Stimulated activated CD4-positive, alpha-beta T cell treated with anti-CD3 and anti-CD28 coated beads, Interleukin-2, amount 100 ng/mL, for 48 hours (primary cell): ENCODE data around the gene PDGFC.
"Not testable (repeated sequence)": the region's sequence is repeated elsewhere in the genome, so short reads cannot be mapped to it uniquely, and the experiment has no call there.

ENCODE experiments used
- DNase-seq, 2 donors: peaks; one replicate each; pipeline ENCODE4 v3.0.0-alpha.2; 2020

PDGFC gene

DNA sequence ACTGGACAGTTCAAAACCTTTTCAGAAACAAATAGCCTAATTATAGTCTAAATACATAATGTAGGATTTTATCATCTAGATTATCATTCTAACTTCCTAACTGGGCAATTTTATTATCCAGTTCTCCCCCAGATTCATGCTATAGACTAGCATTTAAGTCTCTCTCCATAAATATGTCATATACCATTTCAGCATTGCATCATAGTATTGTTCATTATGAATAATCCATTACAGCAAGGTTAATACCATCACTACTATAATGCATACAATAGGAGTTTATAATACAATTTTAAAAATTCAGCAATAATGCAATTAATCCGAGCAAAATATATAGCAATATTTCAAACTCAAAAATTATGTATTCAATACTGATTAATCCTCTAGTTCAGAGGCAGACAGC is 77.4 kb downstream of the PDGFC start:
- no peak for DNase-seq

GRCh38 chr4:156892805-156893204 is 78.8 kb downstream of the PDGFC start:
- DNase-seq = no peak

- no peak for DNase-seq
These were observed 81.7 kb downstream of the PDGFC start for GRCh38 chr4:156889616-156890594.

DNA sequence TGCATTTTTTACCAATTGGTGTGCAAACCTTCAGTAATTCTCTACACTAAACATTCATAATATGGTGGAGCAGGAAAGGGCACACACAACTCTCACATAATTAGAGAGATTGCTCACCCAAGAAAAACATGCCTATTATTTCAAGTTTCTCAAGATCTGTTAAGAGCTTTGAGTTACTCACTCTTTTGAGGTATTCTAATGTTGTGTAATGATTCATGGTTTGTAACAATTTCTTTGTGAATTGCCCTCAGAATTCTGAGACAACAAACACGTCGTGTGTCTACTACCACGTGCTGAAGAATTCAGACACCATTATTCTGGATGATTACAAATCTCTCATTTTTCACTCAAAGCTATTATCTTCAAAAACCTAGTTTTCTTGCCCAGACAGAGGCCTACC is 82.8 kb downstream of the PDGFC start:
- DNase-seq = no peak

DNA sequence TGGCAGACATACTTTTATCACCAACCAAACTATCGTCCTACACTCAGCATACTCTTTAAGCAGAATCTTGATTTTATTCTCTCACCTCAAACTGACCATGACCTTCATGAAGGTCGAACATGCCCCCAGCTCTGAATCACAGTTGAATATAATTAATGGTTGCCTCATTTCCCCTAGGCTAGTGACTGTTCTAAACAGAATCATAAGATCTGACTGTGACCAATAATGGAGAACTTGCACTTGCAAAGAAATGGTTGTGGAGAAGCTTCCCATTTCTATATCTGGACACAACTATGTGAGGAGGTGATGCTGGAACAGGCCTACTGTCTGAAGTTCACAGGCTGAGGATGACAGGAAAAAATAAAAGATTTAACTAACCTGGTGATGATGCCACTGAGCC is 85.1 kb downstream of the PDGFC start:
- DNase-seq = no peak

- no peak for DNase-seq
These were observed 86.2 kb downstream of the PDGFC start for GRCh38 chr4:156885374-156885773.

DNA sequence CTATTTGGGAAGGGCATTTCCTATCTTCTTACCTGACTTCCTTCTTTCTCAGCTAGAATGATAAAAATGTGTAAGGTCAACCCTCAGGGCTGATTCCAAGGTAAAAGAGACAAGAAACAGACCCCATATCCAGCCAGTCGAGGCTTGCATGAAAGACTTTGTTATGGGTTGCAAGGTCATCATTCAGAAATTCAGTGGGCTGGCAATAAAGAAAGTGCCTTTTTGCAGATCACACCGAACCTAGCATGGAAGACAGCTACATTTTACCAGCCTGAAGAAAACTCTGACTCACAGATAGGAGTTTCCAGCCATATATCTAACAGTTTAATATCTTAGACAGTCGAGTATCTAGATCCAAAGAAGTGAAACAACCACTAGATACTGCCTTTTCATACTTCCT is 87.4 kb downstream of the PDGFC start:
- no peak for DNase-seq

DNA sequence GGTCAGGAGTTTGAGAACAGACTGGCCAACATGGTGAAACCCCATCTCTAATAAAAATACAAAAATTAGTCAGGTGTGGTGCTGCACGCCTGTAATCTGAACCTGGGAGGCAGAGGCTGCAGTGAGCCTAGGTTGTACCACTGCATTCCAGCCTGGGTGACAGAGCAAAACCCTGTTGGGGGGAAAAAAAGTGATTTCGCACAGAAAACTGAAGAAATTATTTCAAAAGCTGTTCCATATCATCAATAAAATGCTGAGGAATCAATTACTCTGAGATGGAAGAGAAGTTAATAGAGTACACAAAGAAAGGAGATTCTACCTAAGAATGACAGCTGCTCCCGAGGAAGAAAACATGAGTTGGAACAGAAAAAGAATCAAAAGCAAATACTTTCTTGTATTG is 95.9 kb downstream of the PDGFC start:
- no peak for DNase-seq

DNA sequence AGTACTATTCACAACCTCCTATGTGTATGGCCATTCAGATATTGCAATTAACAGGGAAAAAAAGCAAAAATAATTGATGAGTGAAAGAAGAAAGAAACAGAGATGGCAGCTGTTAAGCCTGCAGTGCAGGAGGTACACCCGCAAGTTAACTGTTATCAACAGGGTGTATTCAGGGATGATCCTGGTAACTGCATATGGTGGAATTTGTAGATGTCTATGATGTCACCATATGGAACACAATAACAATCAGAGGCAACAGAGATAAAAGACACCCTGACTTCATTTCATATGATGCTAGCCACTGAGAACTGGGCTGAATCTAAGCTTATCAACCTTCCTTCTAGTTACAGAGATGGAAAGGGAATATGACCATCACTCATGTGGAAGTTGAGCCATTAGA is 96.5 kb downstream of the PDGFC start:
- DNase-seq = no peak

DNA sequence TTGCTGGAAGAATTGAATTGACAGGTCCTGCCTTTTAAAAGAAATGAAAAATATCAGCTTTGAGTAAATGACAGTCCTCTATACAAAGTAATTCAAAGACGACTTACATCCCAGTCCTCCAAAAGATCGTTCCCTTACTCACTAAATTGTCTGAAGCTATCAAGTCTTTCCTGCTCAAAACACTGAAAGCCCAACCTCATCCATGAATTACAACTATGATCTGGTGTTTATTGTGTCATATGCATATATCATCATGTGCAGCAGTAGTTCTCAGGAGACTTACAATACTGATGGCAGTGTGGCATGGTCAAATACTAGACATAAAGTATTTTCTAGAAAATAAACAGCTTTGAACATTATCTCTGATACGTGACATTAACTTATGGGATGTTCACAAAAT is 97.8 kb downstream of the PDGFC start:
- DNase-seq = no peak

- DNase-seq = no peak
These were observed 100.7 kb downstream of the PDGFC start for GRCh38 chr4:156870861-156871260.

GRCh38 chr4:156870131-156870530 is 101.5 kb downstream of the PDGFC start:
- DNase-seq = no peak

DNA sequence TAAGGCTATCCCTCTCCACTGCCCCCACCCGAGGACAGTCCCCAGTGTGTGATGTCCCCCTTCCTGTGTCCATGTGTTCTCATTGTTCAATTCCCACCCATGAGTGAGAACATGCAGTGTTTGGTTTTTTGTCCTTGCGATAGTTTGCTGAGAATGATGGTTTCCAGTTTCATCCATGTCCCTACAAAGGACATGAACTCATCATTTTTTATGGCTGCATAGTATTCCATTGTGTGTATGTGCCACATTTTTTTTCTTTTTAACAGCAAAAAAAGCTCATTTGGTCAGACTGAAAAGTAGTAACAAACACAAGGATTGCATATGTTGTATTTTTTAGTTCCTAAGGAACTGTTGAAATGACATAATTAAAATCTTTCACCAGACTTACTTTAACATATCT is 105.5 kb downstream of the PDGFC start:
- not testable (repeated sequence) for DNase-seq

GRCh38 chr4:156865451-156865850 is 106.1 kb downstream of the PDGFC start:
- DNase-seq = no peak

- no peak for DNase-seq
These were observed 113.5 kb downstream of the PDGFC start for GRCh38 chr4:156858071-156858470.

- DNase-seq = no peak
These were observed 132.8 kb downstream of the PDGFC start for GRCh38 chr4:156838761-156839160.

DNA sequence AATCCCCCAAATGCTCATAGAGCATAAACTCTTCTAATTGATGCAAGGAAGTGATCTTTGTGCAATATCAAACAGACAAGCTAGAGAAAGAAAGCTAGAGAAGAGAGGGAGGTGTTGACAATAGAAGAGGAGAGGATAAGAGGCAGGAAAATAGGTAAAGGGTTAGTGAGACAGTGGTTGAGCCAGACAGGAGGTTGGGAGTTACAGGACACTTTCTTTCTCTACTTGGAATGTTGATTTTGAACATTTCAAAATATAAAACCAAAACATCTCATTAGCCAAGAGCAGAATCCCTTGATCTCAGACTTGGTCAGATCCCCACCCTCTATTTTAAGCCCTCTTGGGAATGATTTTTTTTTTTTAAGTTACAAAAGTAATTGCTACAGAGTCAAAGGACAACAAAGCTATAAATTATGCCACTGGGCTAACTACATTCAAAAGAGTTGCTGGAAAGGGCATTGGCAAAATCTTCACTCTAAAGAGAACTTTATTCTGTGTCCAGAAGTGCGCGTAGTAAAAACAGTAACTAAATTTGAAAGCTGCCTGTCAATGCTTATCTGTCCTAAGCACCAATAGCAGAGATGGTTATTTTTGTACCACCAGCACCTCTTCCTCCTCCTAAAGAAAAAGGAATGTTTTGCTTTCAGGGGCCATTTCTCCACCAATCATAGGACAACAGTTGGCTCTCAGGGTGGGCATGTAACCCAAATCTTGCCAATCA is 133.8 kb downstream of the PDGFC start:
- DNase-seq = no peak

DNA sequence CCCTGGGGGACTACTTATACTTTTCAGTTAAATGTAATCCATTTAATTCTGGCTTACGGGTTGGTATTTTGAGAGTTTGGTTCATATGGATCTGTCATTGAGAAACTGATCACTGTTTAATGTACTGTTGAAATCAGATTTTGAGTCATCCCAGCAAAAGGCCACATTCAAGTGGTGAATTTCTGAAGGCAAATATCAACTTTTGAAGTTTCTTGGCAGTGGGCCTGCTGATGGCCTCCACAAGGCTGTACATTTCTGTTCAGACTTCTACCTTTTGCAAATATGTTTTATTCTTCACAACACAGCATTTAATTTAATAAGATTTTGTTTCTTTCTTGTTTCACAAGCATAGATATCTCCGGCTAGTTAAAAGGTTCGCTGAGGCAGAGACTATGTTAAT is 138.7 kb downstream of the PDGFC start:
- DNase-seq = no peak

DNA sequence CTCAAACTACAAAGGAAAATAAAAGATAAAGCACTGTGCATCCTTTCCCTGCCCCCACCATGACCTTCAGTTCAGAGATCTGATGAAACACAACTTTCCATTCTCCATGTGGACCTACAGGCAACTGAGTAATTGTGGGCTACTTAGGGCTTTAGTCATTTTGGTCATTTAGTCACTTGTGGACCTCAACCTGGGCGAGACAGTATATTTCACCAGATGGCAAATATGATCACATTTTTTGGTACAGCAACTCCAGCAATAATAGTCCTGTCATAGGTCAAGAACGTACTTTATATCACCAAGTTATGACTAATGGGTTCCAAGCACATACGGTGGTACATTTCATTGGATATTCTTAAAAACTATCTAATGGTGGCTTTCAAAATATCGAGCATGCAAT is 141.2 kb downstream of the PDGFC start:
- DNase-seq = no peak

GRCh38 chr4:156829201-156829873 is 142.3 kb downstream of the PDGFC start:
- no peak for DNase-seq

DNA sequence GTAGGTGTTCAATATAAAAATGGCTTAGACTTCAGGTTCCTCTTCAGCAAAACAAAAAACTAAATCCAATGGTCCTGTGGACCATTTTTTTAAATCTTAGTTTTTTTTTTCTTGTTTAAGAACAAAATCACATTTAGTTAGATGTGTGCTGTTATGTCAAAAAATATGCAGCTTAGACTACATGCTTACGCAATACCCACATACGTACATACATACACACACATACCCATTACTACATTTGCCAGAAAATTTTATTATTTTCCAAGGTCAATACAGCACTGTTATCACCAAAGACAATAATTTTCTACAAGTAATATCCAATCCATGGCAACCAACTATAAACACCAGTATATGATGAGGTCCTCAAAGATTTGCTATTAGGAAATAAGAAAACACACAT is 144.1 kb downstream of the PDGFC start:
- no peak for DNase-seq

DNA sequence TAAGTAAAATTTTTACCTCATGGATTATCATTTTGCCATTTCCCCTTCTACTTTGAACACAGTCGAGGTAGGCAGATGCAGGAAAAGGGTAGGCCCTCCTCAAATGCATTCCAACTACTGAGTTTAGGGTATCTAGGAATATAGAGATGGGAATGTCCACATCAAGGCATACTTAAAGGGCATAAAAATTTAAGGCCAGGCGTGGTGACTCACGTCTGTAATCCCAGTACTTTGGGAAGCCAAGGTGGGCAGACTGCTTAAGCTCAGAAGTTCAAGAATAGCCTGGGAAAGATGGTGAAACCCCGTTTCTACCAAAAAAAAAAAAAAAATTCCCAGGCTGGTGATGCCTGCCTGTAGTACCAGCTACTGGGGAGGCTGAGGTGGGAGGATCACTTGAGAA is 146.5 kb downstream of the PDGFC start:
- DNase-seq = no peak

- DNase-seq = no peak
These were observed 147.0 kb downstream of the PDGFC start for GRCh38 chr4:156824451-156825060.
